Right lobe of liver (tissue), 4 donors: Measurements from ENCODE around the gene USP38.

ENCODE experiments used
- CTCF ChIP-seq, 4 donors: fragments of 200-600 bp in 3 of 4; fragments of 450-650 bp in 1 of 4; IDR thresholded peaks; one replicate each; pipeline versions ENCODE4 v1.5.1 to v1.8.0; 2016 to 2022; ENCODE audit warnings: antibody characterized with exemption in 4 of 4, mild to moderate bottlenecking in 2 of 4
- POLR2A ChIP-seq: fragments of 450-650 bp; IDR thresholded peaks from one replicate; pipeline ENCODE4 v1.6.1; 2017; ENCODE audit warnings: antibody characterized with exemption, mild to moderate bottlenecking
- donor health status: DM: no; HTN: no; CAD: no.
- donor health status: DM: no; HTN: no; CAD: no.
- donor health status: DM: no; HTN: yes; CAD: no.

GRCh38 chr4:143184217-143184502 is 557 bp upstream of the USP38 start:
- TF ChIP-seq CTCF (IDR thresholded peaks at IDR 0.05), result no peak
- no peak for TF ChIP-seq POLR2A
